GM12878 (cell line): Measurements from ENCODE around the gene DGKQ. TPM values are rescaled to one million over a fixed set of nuclear protein-coding genes. Genes with fewer than 3 reads are reported as not detected.

Experiments
- ATAC-seq: fragments of 200-7000 bp; cut with Tn5 transposase; 3 replicates; pipeline ENCODE4 v1.9.1; 2020; ENCODE audit warnings: mild to moderate bottlenecking, moderate library complexity
- BruUV-seq: library from RNA; stranded (reverse); fragments of 400-500 nt; replicated peaks from 2 replicates; lab custom pipeline; 2021; lab: Mats Ljungman, UMichigan
- CTCF ChIA-PET: fragments of 300-600 bp; sonication (Branson Sonifier 250); formaldehyde crosslinking; extraction: SDS; loops from one replicate; lab custom pipeline; 2021; ENCODE audit warnings: inconsistent platforms; lab: Yijun Ruan, JAX
- POLR2A ChIA-PET: fragments of 350-600 bp; formaldehyde crosslinking; extraction: SDS; loops from one replicate; lab custom pipeline; 2021; ENCODE audit warnings: inconsistent platforms; lab: Charles Lee
- RAD21 ChIA-PET: fragments of 300-600 bp; sonication (Branson Sonifier 250); formaldehyde crosslinking; loops from one replicate; lab custom pipeline; 2023; ENCODE audit warnings: antibody characterized with exemption; ENCODE audit not compliant: unreplicated experiment; lab: Charles Lee
- SMC1A ChIA-PET: fragments of 300-600 bp; sonication (Branson Sonifier 250); formaldehyde crosslinking; loops from one replicate; lab custom pipeline; 2023; ENCODE audit not compliant: unreplicated experiment, uncharacterized antibody; lab: Charles Lee
- DNase-seq: peaks from one replicate; pipeline ENCODE4 v3.0.0-alpha.2; 2011; ENCODE audit warnings: low read depth, low spot score
- FAIRE-seq: peaks from 3 replicates; lab custom pipeline; 2011; peaks lifted over from hg19 to GRCh38; lab: Jason Lieb, UNC
- H2AFZ ChIP-seq: 2 replicates; pipeline ENCODE4 v1.6.0; 2011; ENCODE audit warnings: low read depth, low read length, control low read depth; ENCODE audit not compliant: control insufficient read depth
- H3K27ac ChIP-seq: 2 replicates; pipeline ENCODE4 v1.5.1; 2011; ENCODE audit warnings: control low read depth; ENCODE audit not compliant: control insufficient read depth, insufficient read depth
- H3K27me3 ChIP-seq, 2 experiments: replicated peaks in 1 of 2; 2 replicates each; pipeline versions ENCODE4 v1.6.0 to v1.6.1; 2011; ENCODE audit warnings: low read length in 1 of 2; ENCODE audit not compliant: control insufficient read depth in 2 of 2, insufficient read depth in 2 of 2
- H3K36me3 ChIP-seq, 2 experiments: 2 replicates each; pipeline ENCODE4 v1.5.1; 2011; ENCODE audit warnings: low read length in 1 of 2; ENCODE audit not compliant: control insufficient read depth in 2 of 2, insufficient read depth in 2 of 2
- H3K4me1 ChIP-seq: 2 replicates; pipeline ENCODE4 v1.6.1; 2011; ENCODE audit warnings: mild to moderate bottlenecking, low read length, moderate library complexity, mixed read lengths; ENCODE audit not compliant: control insufficient read depth, insufficient read depth
- H3K4me2 ChIP-seq: 2 replicates; pipeline ENCODE4 v1.6.0; 2011; ENCODE audit warnings: control low read depth; ENCODE audit not compliant: control insufficient read depth, insufficient read depth
- H3K4me3 ChIP-seq: fragments of 200-600 bp; sonication (generic); 2 replicates; pipeline ENCODE4 v1.5.1; 2016
- H3K79me2 ChIP-seq: 2 replicates; pipeline ENCODE4 v1.6.0; 2011; ENCODE audit warnings: low read length; ENCODE audit not compliant: control insufficient read depth, insufficient read depth
- H3K9ac ChIP-seq: 2 replicates; pipeline ENCODE4 v1.8.0; 2011; ENCODE audit warnings: low read length, control low read depth, mixed read lengths; ENCODE audit not compliant: control insufficient read depth, insufficient read depth
- H3K9me3 ChIP-seq: replicated peaks from 3 replicates; pipeline ENCODE4 v1.5.1; 2011; ENCODE audit warnings: mild to moderate bottlenecking, low read length; ENCODE audit not compliant: control insufficient read depth, insufficient read depth
- H4K20me1 ChIP-seq: 2 replicates; pipeline ENCODE4 v1.6.0; 2011; ENCODE audit not compliant: control insufficient read depth, insufficient read depth
- CBX5 ChIP-seq: sonication (generic); IDR thresholded peaks from 2 replicates; pipeline ENCODE4 v1.6.1; 2016; ENCODE audit warnings: low read depth, moderate library complexity, mild to moderate bottlenecking, inconsistent platforms
- EGR1 ChIP-seq, 2 experiments: IDR thresholded peaks; 1 replicate in 1 of 2; 2 replicates in 1 of 2; pipeline ENCODE4 v1.6.1; 2011 to 2012; ENCODE audit warnings: low read depth in 2 of 2, low read length in 2 of 2, borderline replicate concordance in 1 of 2, mild to moderate bottlenecking in 1 of 2, moderate library complexity in 1 of 2
- MTA3 ChIP-seq: IDR thresholded peaks from 2 replicates; pipeline ENCODE4 v1.6.1; 2012; ENCODE audit warnings: low read length, inconsistent platforms, borderline replicate concordance
- MXI1 ChIP-seq: fragments of 150-350 bp; IDR thresholded peaks from 2 replicates; pipeline ENCODE4 v1.6.1; 2011; ENCODE audit warnings: low read depth, mild to moderate bottlenecking, inconsistent platforms, low read length, improper control_type of control experiment
- NR2C2 ChIP-seq: IDR thresholded peaks from 2 replicates; pipeline ENCODE4 v1.6.1; 2011; ENCODE audit warnings: borderline replicate concordance, low read depth; ENCODE audit not compliant: control insufficient read depth, insufficient read length
- PAX5 ChIP-seq: IDR thresholded peaks from 2 replicates; pipeline ENCODE4 v1.6.1; 2011; ENCODE audit warnings: low read depth, low read length, borderline replicate concordance
- POLR2A ChIP-seq: IDR thresholded peaks from 2 replicates; pipeline ENCODE4 v1.6.1; 2011; ENCODE audit warnings: low read depth, mild to moderate bottlenecking, low read length
- POLR2AphosphoS2 ChIP-seq: IDR thresholded peaks from 2 replicates; pipeline ENCODE4 v1.6.1; 2011; ENCODE audit warnings: low read depth, mild to moderate bottlenecking, low read length, improper control_type of control experiment, moderate library complexity
- SMAD1 ChIP-seq: fragments of 450-650 bp; IDR thresholded peaks from 2 replicates; pipeline ENCODE4 v1.6.1; 2018; ENCODE audit warnings: mild to moderate bottlenecking, low read depth; ENCODE audit not compliant: partially characterized antibody
- SPI1 ChIP-seq: IDR thresholded peaks from 2 replicates; pipeline ENCODE4 v1.6.1; 2011; ENCODE audit warnings: low read depth, mild to moderate bottlenecking, low read length, moderate library complexity, borderline replicate concordance; ENCODE audit not compliant: insufficient read depth
- SRF ChIP-seq, 2 experiments: IDR thresholded peaks; 2 replicates each; pipeline ENCODE4 v1.6.1; 2011; ENCODE audit warnings: low read depth in 2 of 2, low read length in 2 of 2, mild to moderate bottlenecking in 1 of 2, moderate library complexity in 1 of 2
- TAF1 ChIP-seq: IDR thresholded peaks from 2 replicates; pipeline ENCODE4 v1.6.1; 2011; ENCODE audit warnings: mild to moderate bottlenecking, low read depth, low read length, borderline replicate concordance
- YY1 ChIP-seq: IDR thresholded peaks from 2 replicates; pipeline ENCODE4 v1.6.1; 2011; ENCODE audit warnings: low read depth, mild to moderate bottlenecking, low read length
- ZBTB33 ChIP-seq: fragments of 450-650 bp; IDR thresholded peaks from 2 replicates; pipeline ENCODE4 v1.6.1; 2017; ENCODE audit warnings: mild to moderate bottlenecking
- WGBS: methylation state at CpG from one replicate; pipeline ENCODE4 v1.1.6; 2016; ENCODE audit warnings: low lambda C conversion rate; ENCODE audit not compliant: insufficient replicate concordance, insufficient coverage; ENCODE audit errors: missing lambda C conversion rate; 5-methylcytosine and 5-hydroxymethylcytosine counted together
- in situ Hi-C: fragments of 300-500 bp; cut with MboI; formaldehyde crosslinking; loops from 9 replicates; pipeline ENCODE4 v1.14.3; 2018; ENCODE audit warnings: mixed read lengths
- intact Hi-C: fragments of 100-400 bp; cut with micrococcal nuclease; formaldehyde crosslinking; loops from one replicate; pipeline ENCODE4 v1.14.2; 2022; ENCODE audit not compliant: unreplicated experiment
- polyA plus RNA-seq, 11 experiments: library from polyadenylated mRNA; depleted of rRNA in 4 of 11; unstranded in 6 of 11; stranded (reverse) in 5 of 11; fragments of >200 nt; fragmentation: Nextera tagmentation in 4 of 11; fragmentation: Illumina TruSeq in 1 of 11; extraction: Ambion mirVana in 4 of 11; extraction: Trizol in 1 of 11; gene quantifications; 1 replicate in 1 of 11; 2 replicates in 10 of 11; pipeline versions ENCODE4 v1.2.1 to v1.2.3, GENCODE V29; 2011 to 2016; ENCODE audit warnings: inconsistent platforms in 2 of 11, missing spikeins in 2 of 11, low read depth in 1 of 11
- total RNA-seq, 4 experiments: library from RNA; depleted of rRNA in 3 of 4; stranded (reverse); fragments of >200 nt in 3 of 4; fragmentation: Illumina TruSeq in 1 of 4; extraction: Trizol in 1 of 4; gene quantifications; 2 replicates each; pipeline versions ENCODE4 v1.2.1 to v1.2.3, GENCODE V29; 2013 to 2021

Gene DGKQ
- total and polyA plus RNA-seq, 10 of the 15 experiments (the other 5 are each of a cell fraction or from before 2014, with no cell fraction given), result 0.11 to 10.5 (median 1.4) TPM

DNA sequence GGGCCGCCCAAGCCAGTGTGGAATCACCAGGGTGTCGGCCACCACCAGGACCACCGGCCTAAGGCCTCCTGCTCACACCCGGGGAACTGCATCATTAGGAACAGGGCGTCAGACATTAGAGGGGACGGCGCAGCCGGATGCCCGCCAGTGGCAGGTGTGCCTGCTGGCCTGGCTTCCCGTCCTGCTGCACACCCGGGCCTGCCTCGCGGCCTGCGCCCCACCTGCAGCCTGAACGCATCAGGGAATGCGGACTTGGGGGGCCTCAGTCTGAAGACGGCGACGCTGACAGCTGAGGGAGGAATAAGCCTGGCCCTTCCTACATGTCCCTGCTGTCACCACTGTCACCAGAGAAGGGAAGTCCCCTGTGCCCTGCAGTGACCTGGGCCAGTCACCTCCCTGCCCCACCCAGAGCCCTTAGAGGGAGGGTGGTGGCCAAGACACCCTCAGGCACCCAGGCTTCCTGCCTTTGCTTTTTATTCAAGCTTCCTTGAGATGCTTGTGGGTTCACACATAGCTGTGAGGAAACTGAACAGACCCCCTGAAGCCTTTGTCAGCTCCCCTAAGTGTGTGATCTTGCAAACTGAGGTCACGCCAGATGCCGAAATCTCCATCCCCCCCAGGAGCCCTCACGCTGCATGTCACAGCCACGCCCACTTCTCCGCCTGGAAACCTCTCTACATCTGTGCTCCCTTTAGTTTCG is 3.2 kb downstream of the DGKQ start:
- TSS peak; percentile 60 for BruUV-seq
- Histone ChIP-seq H3K36me3 (no peaks in the 10 kb centered on the region), H3K9me3 (no peaks in the 10 kb centered on the region; the same call in 2 of the 3 replicates), H3K9ac (no peak overlapping the region), H3K4me2 (no peak overlapping the region), H3K27me3 (no peaks in the 10 kb centered on the region), H2AFZ (no peak overlapping the region), H4K20me1 (no peaks in the 10 kb centered on the region), H3K79me2 (no peaks in the 10 kb centered on the region), H3K4me3 (no peak overlapping the region), H3K27ac (no peak overlapping the region), H3K4me1 (peaks cover 5% of the 10 kb centered on the region; the same call in 1 of the 2 replicates)
- intact Hi-C loops, result loop anchor here (5.0 kb wide), 1 partner anchor 33 kb away; no protein-coding TSS in a partner anchor
- WGBS, result 78% methylated on average over 25 of the region's 25 CpGs
- POLR2A ChIA-PET, result no interaction called here
- CTCF ChIA-PET, result no interaction called here
- SMC1A ChIA-PET, result no interaction called here
- no peak for ATAC-seq
- TF ChIP-seq POLR2AphosphoS2 (no peak), CBX5 (no peak), MXI1 (no peak), POLR2A (peak; percentile 23; the same call in 1 of the 2 replicates), TAF1 (no peak), PAX5 (no peak)
- RAD21 ChIA-PET, result no interaction called here
- in situ Hi-C loops, result no loop called here
- no peak for DNase-seq
- no peak for FAIRE-seq

DNA sequence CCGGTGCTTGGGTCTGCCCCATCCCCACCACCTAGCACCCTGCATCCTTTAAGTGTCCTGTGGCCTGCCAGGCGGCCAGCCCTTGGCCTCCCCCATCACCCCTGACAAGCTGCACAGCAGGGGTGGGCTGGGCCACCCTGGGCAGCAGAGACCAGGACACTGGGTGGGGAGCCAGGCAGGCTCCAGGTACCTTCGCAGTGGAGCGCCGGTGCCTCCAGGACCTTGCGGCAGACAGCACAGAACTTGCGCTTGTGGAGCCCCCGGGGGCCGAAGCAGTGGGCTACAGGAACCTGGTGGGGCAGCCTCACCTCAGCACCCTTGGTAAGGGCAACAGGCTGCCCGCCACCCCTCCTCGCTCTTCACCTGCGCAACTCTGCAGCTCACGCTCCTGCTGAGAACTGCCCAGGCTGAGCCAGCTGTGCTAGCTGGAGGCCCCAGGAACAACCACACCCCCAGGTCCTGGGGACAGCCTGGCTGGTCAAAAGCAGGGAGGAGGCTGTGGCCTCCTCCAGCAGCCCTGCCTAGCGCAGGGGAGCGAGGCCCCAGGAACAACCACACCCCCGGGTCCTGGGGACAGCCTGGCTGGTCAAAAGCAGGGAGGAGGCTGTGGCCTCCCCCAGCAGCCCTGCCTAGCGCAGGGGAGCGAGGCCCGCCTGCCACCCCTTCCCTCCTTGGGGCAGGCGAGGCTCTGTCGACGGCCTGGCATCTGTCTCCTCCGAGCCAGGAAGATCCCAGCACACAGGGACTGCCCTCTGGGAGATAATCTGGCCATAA is 4.6 kb downstream of the DGKQ start:
- SMC1A ChIA-PET, result no interaction called here
- no peak for FAIRE-seq
- TF ChIP-seq MTA3 (no peak), EGR1 (IDR thresholded peaks at IDR 0.05; ENCODE audit: borderline replicate concordance in 1 of 2, low read depth in 2 of 2, low read length in 2 of 2) (no peak), SPI1 (no peak), NR2C2 (no peak), ZBTB33 (no peak), YY1 (no peak), SMAD1 (no peak), SRF (IDR thresholded peaks at IDR 0.05; ENCODE audit: low read depth in 2 of 2, low read length in 2 of 2) (no peak)

More for the DNA sequence above, 4.6 kb downstream of the DGKQ start:
- POLR2A ChIA-PET, result no interaction called here
- Histone ChIP-seq H3K79me2 (no peaks in the 10 kb centered on the region), H4K20me1 (no peaks in the 10 kb centered on the region), H3K27me3 (no peaks in the 10 kb centered on the region), H3K36me3 (no peaks in the 10 kb centered on the region), H3K4me1 (peaks cover 5% of the 10 kb centered on the region; the same call in 1 of the 2 replicates), H3K4me2 (no peak overlapping the region), H3K27ac (no peak overlapping the region), H2AFZ (no peak overlapping the region), H3K9ac (no peak overlapping the region), H3K4me3 (no peak overlapping the region), H3K9me3 (no peaks in the 10 kb centered on the region)
- BruUV-seq, result no TSS peak
- intact Hi-C loops, result no loop called here
- CTCF ChIA-PET, result no interaction called here
- WGBS, result 87% methylated on average over 22 of the region's 23 CpGs
- RAD21 ChIA-PET, result no interaction called here
- DNase-seq, result no peak
- in situ Hi-C loops, result no loop called here
- ATAC-seq, result no peak
